Vagina (tissue), 2 donors: ENCODE results near the gene CD34. TPM values are rescaled to one million over a fixed set of nuclear protein-coding genes. Genes with fewer than 3 reads are reported as not detected.
A peak's percentile ranks its signal among the peaks of the same experiment; 100 is the strongest.

ENCODE experiments used
- DNase-seq, 2 donors: peaks; one replicate each; pipeline ENCODE4 v3.0.0-alpha.2; 2017; ENCODE audit errors: extremely low spot score in 2 of 2
- H3K27ac ChIP-seq: fragments of 200-600 bp; sonication (generic); one replicate; pipeline ENCODE4 v1.5.1; 2019
- H3K27me3 ChIP-seq: fragments of 200-600 bp; sonication (generic); one replicate; pipeline ENCODE4 v1.5.1; 2019
- H3K36me3 ChIP-seq, 2 donors: fragments of 200-600 bp; sonication (generic); one replicate each; pipeline ENCODE4 v1.5.1; 2017 to 2019
- H3K4me1 ChIP-seq: fragments of 200-600 bp; sonication (generic); one replicate; pipeline ENCODE4 v1.5.1; 2019
- H3K4me3 ChIP-seq, 2 donors: fragments of 200-600 bp; sonication (generic); 1 replicate in 1 of 2; 2 replicates in 1 of 2; pipeline ENCODE4 v1.5.1; 2016 to 2019
- H3K9me3 ChIP-seq: fragments of 200-600 bp; sonication (generic); one replicate; pipeline ENCODE4 v1.5.1; 2019
- POLR2A ChIP-seq, 2 donors: fragments of 450-650 bp; IDR thresholded peaks; one replicate each; pipeline ENCODE4 v1.6.1; 2017; ENCODE audit warnings: antibody characterized with exemption in 2 of 2, mild to moderate bottlenecking in 2 of 2, moderate library complexity in 2 of 2
- POLR2AphosphoS5 ChIP-seq, 2 donors: sonication (generic); formaldehyde crosslinking; IDR thresholded peaks; one replicate each; pipeline ENCODE4 v1.9.0; 2017; ENCODE audit warnings: antibody characterized with exemption in 2 of 2, mild to moderate bottlenecking in 2 of 2, low read depth in 1 of 2; ENCODE audit not compliant: insufficient read depth in 1 of 2
- intact Hi-C: fragments of 100-400 bp; cut with DNase I; formaldehyde crosslinking; loops from one replicate; pipeline ENCODE4 v1.15.1; 2023
- total RNA-seq: library from RNA; depleted of rRNA; stranded (reverse); fragments of >200 nt; gene quantifications from one replicate; pipeline ENCODE4 v1.2.3, GENCODE V29; 2016
- TF ChIP-seq, protein P1 (sequence below), 3 experiments: fragments of 450-650 bp in 2 of 3; fragments of 200-600 bp in 1 of 3; sonication (generic) in 1 of 3; IDR thresholded peaks; one replicate each; pipeline ENCODE4 v1.5.1; 2017 to 2019; ENCODE audit warnings: antibody characterized with exemption in 3 of 3, mild to moderate bottlenecking in 2 of 3, moderate library complexity in 2 of 3

The CD34 gene
- total RNA-seq, 1 donor from 2014 or later, result 57.5 TPM

DNA sequence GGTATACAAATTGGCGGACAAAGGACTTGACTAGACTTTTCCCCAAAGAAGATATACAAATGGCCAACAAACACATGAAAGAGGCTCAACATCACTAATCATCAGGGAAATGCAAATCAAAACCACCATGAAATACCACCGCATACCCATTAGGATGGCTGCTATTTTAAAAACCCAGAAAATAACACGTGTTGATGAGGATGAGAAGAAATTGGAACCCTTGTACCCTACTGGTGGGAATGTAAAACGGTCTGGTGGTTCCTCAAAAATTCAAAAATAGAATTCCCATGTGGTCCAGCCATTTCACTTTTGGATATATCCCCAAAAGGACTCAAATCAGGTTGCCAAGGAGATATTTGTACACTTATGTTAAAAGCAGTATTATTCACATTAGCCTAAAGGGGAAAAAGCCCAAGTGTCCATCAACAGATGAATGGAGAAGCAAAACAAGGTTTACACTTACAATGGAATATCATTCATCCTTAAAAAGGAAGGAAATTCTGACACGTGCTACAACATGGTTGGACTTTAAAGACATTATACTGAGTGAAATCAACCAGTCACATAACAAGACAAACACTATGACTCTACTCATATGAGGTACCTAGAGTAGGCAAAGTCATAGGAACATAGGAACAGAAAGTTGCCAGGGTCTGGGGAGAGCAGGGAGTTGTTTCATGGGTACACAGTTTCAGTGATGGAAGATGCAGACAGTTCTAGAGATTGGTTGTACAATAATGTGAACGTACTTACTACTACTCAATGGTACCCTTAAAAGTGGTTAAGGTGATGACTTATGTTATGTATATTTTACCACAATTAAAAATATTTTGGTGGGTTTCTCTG is 17.0 kb downstream of the CD34 start:
- TF ChIP-seq, protein P1, sequence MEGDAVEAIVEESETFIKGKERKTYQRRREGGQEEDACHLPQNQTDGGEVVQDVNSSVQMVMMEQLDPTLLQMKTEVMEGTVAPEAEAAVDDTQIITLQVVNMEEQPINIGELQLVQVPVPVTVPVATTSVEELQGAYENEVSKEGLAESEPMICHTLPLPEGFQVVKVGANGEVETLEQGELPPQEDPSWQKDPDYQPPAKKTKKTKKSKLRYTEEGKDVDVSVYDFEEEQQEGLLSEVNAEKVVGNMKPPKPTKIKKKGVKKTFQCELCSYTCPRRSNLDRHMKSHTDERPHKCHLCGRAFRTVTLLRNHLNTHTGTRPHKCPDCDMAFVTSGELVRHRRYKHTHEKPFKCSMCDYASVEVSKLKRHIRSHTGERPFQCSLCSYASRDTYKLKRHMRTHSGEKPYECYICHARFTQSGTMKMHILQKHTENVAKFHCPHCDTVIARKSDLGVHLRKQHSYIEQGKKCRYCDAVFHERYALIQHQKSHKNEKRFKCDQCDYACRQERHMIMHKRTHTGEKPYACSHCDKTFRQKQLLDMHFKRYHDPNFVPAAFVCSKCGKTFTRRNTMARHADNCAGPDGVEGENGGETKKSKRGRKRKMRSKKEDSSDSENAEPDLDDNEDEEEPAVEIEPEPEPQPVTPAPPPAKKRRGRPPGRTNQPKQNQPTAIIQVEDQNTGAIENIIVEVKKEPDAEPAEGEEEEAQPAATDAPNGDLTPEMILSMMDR (IDR thresholded peaks at IDR 0.05), result no peak
- no peak for TF ChIP-seq POLR2A (IDR thresholded peaks at IDR 0.05)
- intact Hi-C loops, result no loop called here
- H3K4me1 ChIP-seq, result peaks cover 42% of the 10 kb centered on the region
- H3K27me3 ChIP-seq, result no peaks in the 10 kb centered on the region
- no peaks in the 10 kb centered on the region for H3K36me3 ChIP-seq
- peak overlapping the region; percentile 25 for H3K27ac ChIP-seq
- H3K9me3 ChIP-seq, result no peaks in the 10 kb centered on the region
- no peak for DNase-seq
- no peak overlapping the region for H3K4me3 ChIP-seq

DNA sequence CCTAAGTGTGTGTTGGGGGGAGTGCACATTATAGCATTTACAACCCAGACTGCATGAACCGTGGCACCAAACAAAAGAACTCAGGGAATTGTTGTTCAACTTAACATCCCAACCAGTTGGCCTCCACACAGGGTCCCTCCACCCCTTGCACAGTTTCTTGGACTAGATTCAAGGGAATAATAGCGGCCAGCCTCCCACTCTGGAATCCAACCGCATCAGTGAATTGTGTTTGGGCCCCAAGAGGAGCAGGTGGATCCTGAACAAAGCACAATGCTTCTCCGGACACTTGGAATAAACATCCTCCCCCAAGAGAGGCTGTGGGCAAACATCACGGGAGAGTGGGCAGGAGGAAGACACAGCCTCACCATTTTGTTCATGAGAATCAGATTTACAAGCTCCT is 18.2 kb downstream of the CD34 start:
- intact Hi-C loops, result no loop called here
- Histone ChIP-seq H3K4me1 (peaks cover 46% of the 10 kb centered on the region), H3K36me3 (no peaks in the 10 kb centered on the region), H3K9me3 (no peaks in the 10 kb centered on the region), H3K4me3 (no peak overlapping the region), H3K27me3 (no peaks in the 10 kb centered on the region), H3K27ac (peak overlapping the region; percentile 85)
- DNase-seq, result peak in 1 of 2 donors; percentile 69
- TF ChIP-seq POLR2A (IDR thresholded peaks at IDR 0.05) (no peak), POLR2AphosphoS5 (IDR thresholded peaks at IDR 0.05; ENCODE audit: insufficient read depth in 1 of 2, low read depth in 1 of 2) (no peak)
- TF ChIP-seq, protein P1 (IDR thresholded peaks at IDR 0.05), result no peak

DNA sequence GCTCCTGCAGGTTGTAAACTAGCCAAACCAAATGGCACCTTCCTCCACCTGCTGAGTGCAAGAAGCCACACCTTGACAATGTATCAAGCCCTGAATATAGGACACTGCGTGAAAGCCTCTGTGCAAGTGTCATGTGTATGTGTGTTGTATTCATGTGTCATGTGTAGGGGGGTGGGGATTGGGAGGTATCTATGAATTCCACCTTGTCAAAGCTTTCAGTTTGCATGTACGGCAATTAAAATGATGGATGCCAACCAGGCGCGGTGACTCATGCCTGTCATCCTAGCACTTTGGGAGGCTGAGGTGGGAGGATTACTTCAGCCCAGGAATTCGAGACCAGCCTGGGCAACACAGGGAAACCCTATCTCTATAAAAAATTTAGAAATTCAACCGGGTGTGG is 19.8 kb downstream of the CD34 start:
- intact Hi-C loops, result no loop called here
- H3K27ac ChIP-seq, result peak overlapping the region; percentile 85
- H3K4me1 ChIP-seq, result peaks cover 60% of the 10 kb centered on the region
- H3K4me3 ChIP-seq, result no peak overlapping the region
- H3K27me3 ChIP-seq, result no peaks in the 10 kb centered on the region
- peak in 1 of 2 donors; percentile 82 for DNase-seq
- no peaks in the 10 kb centered on the region for H3K9me3 ChIP-seq
- no peaks in the 10 kb centered on the region for H3K36me3 ChIP-seq
- TF ChIP-seq POLR2AphosphoS5 (IDR thresholded peaks at IDR 0.05; ENCODE audit: insufficient read depth in 1 of 2, low read depth in 1 of 2) (no peak), POLR2A (IDR thresholded peaks at IDR 0.05) (no peak)

DNA sequence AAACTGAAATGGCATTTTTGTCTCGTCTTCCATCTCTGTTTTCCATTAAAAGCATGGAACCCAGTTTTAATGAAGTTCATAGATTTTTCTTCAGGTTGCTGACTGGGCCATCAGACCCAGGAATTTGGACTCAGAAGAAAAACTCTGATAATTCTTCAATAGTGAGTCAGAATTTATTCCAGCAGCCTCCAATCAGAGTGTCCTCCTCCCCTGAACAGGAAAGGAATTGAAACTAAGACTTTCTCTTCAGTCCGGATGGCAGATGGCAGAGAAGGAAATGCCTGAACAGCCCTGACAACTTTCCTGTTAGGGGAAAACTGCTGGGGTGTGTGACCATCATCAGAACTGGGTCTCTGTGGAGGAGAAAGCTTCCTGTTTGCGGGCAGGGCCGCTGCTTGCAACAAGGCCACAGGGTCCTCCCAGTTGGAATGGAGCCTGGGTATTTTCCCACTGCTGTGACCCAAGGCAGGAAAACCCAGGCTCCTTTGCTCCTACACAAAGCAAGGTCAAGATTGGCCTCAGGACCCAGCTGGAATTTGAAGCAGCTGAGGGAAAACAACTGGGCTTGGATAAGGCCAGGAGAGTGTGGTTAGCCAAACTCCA is 20.7 kb downstream of the CD34 start:
- Histone ChIP-seq H3K4me1 (peaks cover 69% of the 10 kb centered on the region), H3K27me3 (no peaks in the 10 kb centered on the region), H3K9me3 (no peaks in the 10 kb centered on the region), H3K27ac (peak overlapping the region; percentile 85), H3K4me3 (peak overlapping the region in 1 of 2 donors; percentile 2), H3K36me3 (no peaks in the 10 kb centered on the region)
- DNase-seq, result peak in 1 of 2 donors; percentile 58
- intact Hi-C loops, result no loop called here
- peak; percentile 72 to 85 for TF ChIP-seq POLR2AphosphoS5 (IDR thresholded peaks at IDR 0.05; ENCODE audit: insufficient read depth in 1 of 2, low read depth in 1 of 2)
- TF ChIP-seq, protein P1 (IDR thresholded peaks at IDR 0.05), result no peak
- no peak for TF ChIP-seq POLR2A (IDR thresholded peaks at IDR 0.05)

DNA sequence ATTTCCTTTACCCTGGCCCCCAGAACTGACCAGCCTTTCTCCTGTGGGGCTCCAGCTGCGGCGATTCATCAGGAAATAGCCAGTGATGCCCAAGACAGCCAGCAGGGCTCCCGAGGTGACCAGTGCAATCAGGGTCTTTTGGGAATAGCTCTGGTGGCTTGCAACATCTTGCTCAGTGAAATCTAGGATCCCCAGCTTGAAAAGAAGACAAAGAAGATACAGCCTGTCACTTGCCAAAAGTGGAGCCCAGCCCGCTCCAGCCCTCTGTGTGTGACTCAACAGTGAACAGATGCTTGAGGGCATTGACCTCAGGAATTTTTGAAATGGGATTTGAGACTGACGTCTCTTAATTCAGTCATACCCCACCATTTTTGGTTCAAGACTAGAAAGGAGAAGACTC is 22.3 kb downstream of the CD34 start:
- Histone ChIP-seq H3K27me3 (no peaks in the 10 kb centered on the region), H3K27ac (peak overlapping the region; percentile 85), H3K9me3 (no peaks in the 10 kb centered on the region), H3K4me3 (no peak overlapping the region), H3K4me1 (peaks cover 77% of the 10 kb centered on the region), H3K36me3 (no peaks in the 10 kb centered on the region)
- intact Hi-C loops, result loop anchor here (5.0 to 10.0 kb wide), 2 partner anchors 74 to 346 kb away; no protein-coding TSS in a partner anchor
- TF ChIP-seq POLR2A (IDR thresholded peaks at IDR 0.05), result no peak
- no peak for TF ChIP-seq POLR2AphosphoS5 (IDR thresholded peaks at IDR 0.05; ENCODE audit: insufficient read depth in 1 of 2, low read depth in 1 of 2)
- TF ChIP-seq, protein P1 (IDR thresholded peaks at IDR 0.05), result peak in 1 of 3 experiments; percentile 12
- no peak for DNase-seq
